BLaER1 treated with 17β-estradiol and CSF1 and Interleukin-3, amounts not matched to agents 10 nM and 100 nM (cell line): ENCODE data around the gene BAHCC1.

ENCODE experiments used
- H3K27ac ChIP-seq, 11 experiments: shearing (Covaris generic); formaldehyde crosslinking; 2 replicates each; pipeline ENCODE4 v1.8.1; 2022
- H3K27me3 ChIP-seq, 11 experiments: shearing (Covaris generic); formaldehyde crosslinking; 2 replicates each; pipeline ENCODE4 v1.8.1; 2022
- H3K36me3 ChIP-seq, 11 experiments: shearing (Covaris generic); formaldehyde crosslinking; 2 replicates each; pipeline ENCODE4 v1.8.1; 2022
- H3K4me1 ChIP-seq, 10 experiments: shearing (Covaris generic); formaldehyde crosslinking; 2 replicates each; pipeline ENCODE4 v1.8.1; 2022
- H3K4me2 ChIP-seq, 11 experiments: shearing (Covaris generic); formaldehyde crosslinking; 2 replicates each; pipeline ENCODE4 v1.8.1; 2022
- H3K4me3 ChIP-seq, 10 experiments: shearing (Covaris generic); formaldehyde crosslinking; 2 replicates each; pipeline ENCODE4 v1.8.1; 2022
- H3K9ac ChIP-seq, 11 experiments: shearing (Covaris generic); formaldehyde crosslinking; 2 replicates each; pipeline ENCODE4 v1.8.1; 2022
- H3K9me3 ChIP-seq, 11 experiments: shearing (Covaris generic); formaldehyde crosslinking; replicated peaks in 1 of 11; 2 replicates each; pipeline ENCODE4 v1.8.1; 2022
- H4K20me1 ChIP-seq, 11 experiments: shearing (Covaris generic); formaldehyde crosslinking; 2 replicates each; pipeline ENCODE4 v1.8.1; 2022
- Cebpa-rat ChIP-seq, 11 experiments: shearing (Covaris generic); IDR thresholded peaks; 2 replicates each; pipeline ENCODE4 v1.8.1; 2022

Gene BAHCC1

DNA sequence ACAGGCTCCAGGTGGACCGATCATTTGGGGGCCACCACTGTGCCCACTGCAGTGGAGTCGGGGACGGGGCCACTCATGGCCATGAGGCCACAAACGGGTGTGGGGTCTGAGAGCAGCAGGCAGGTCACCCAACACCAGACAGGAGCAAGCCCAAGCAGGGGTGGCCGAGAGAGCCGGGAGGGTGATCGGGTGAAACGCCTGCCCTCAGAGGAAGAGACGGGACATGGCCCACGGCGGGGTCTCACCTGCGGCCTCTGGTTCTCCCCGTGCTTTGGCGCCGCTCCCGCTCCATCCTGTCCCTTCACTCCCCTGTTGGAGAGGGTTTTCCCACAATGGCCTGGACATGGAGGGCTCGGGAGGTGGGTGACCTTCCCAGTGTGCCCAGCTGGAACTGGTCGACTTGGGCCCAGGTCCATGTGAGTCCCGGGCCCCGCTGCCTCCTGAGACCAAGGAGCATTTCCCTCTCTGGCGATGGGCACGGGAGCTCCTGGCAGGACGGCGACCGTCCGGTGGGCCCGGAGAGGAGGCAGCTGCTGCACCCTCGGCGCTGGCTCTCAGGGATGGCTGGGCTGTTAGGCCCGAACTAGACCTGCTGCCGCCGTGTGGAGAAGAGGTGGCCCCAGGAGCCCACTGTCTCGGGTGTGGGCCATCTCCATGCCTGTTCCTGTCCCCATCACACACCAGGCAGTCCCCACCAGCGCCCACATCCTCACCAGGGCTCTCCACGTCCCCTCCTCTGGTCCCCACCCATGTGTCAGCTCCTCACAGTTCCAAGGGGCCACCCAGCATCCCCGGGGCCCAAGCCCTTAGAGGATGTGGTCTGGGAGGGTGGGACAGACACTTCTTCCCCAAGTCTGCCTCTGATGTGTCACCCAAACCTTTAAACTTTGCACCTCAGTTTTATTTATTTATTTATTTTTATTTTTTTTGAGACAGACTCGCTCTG is 13.4 kb upstream of the BAHCC1 start:
- H3K36me3 ChIP-seq, result no peaks in the 10 kb centered on the region
- peak overlapping the region in 2 of 11 experiments; percentile 26 to 37; a peak in 2 of 22 replicates for H3K4me2 ChIP-seq
- no peak overlapping the region for H3K27ac ChIP-seq
- H3K9ac ChIP-seq, result no peak overlapping the region
- H3K4me1 ChIP-seq, result peaks cover 6 to 24% (median 12%) of the 10 kb centered on the region in 10 experiments; a peak in 17 of 20 replicates
- H3K27me3 ChIP-seq, result peaks cover 33 to 45% (median 40%) of the 10 kb centered on the region in 11 experiments
- TF ChIP-seq Cebpa-rat (IDR thresholded peaks at IDR 0.05), result no peak
- peaks cover 0 to 42% (median 14%) of the 10 kb centered on the region in 11 experiments; a peak in 12 of 22 replicates for H4K20me1 ChIP-seq
- H3K4me3 ChIP-seq, result no peak overlapping the region
- no peaks in the 10 kb centered on the region for H3K9me3 ChIP-seq

DNA sequence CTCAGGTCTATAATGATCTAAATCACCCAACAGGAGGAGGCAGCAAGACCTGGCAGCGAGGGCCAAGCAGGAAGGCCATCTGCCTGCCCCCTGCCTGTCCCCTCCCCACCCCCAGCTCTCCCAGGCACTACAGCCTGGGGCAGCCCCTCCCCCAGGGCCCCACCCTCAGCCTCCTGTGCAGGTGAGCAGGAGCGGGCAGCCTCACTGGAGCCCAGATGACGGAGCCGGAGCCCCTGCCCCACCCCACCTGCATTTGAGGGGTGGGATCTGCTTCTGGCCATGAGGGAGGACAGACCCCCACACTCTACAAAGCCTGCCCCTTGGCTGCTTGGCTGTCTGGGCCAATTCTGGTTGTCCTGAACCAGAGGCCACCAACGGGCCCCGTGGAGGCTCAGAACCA is 12.4 kb upstream of the BAHCC1 start:
- no peak for TF ChIP-seq Cebpa-rat (IDR thresholded peaks at IDR 0.05)
- Histone ChIP-seq H3K4me2 (no peak overlapping the region), H3K27me3 (peaks cover 42 to 55% (median 49%) of the 10 kb centered on the region in 11 experiments), H3K36me3 (no peaks in the 10 kb centered on the region), H3K4me1 (peaks cover 11 to 34% (median 18%) of the 10 kb centered on the region in 10 experiments; a peak in 19 of 20 replicates), H3K4me3 (no peak overlapping the region), H3K27ac (no peak overlapping the region), H4K20me1 (peaks cover 0 to 48% (median 19%) of the 10 kb centered on the region in 11 experiments; a peak in 17 of 22 replicates), H3K9me3 (no peaks in the 10 kb centered on the region), H3K9ac (no peak overlapping the region)

GRCh38 chr17:81383504-81384421 is 11.5 kb upstream of the BAHCC1 start:
- H3K36me3 ChIP-seq, result no peaks in the 10 kb centered on the region
- no peak overlapping the region for H3K4me3 ChIP-seq
- H3K9ac ChIP-seq, result no peak overlapping the region
- no peak for TF ChIP-seq Cebpa-rat (IDR thresholded peaks at IDR 0.05)
- H3K27me3 ChIP-seq, result peaks cover 52 to 64% (median 58%) of the 10 kb centered on the region in 11 experiments
- H3K27ac ChIP-seq, result no peak overlapping the region
- H3K9me3 ChIP-seq, result no peaks in the 10 kb centered on the region
- peaks cover 0 to 58% (median 28%) of the 10 kb centered on the region in 11 experiments; a peak in 19 of 22 replicates for H4K20me1 ChIP-seq
- peak overlapping the region in 1 of 11 experiments; percentile 23; a peak in 2 of 22 replicates for H3K4me2 ChIP-seq
- peaks cover 19 to 43% (median 27%) of the 10 kb centered on the region in 10 experiments; a peak in 19 of 20 replicates for H3K4me1 ChIP-seq

DNA sequence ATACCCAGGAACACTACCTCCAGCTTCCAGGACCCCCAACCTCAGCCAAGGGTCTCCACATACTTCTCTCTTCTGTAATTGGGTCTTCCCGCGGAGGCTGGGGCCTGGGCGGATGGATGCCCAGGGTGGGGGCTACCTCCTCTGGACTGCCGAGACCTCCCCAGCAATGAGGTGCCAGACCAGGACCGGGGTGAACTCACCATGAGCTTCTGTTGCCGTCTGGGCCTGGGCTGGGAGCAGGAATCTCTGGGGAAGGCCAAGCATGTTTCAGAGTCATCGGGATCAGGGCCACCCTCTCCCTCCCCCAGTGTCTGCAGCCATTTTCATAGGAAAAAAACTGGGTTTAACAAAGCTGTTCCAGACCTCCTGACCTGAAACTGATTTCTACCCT is 10.3 kb upstream of the BAHCC1 start:
- H3K4me2 ChIP-seq, result 0 out of 22 replicates have a peak overlapping the region, but pooled peaks of 1 of the 11 experiments have one; percentile 99
- TF ChIP-seq Cebpa-rat (IDR thresholded peaks at IDR 0.05), result no peak
- no peak overlapping the region for H3K9ac ChIP-seq
- no peaks in the 10 kb centered on the region for H3K9me3 ChIP-seq
- H3K4me3 ChIP-seq, result no peak overlapping the region
- peaks cover 63 to 75% (median 70%) of the 10 kb centered on the region in 11 experiments for H3K27me3 ChIP-seq
- no peaks in the 10 kb centered on the region for H3K36me3 ChIP-seq
- peaks cover 0 to 61% (median 40%) of the 10 kb centered on the region in 11 experiments; a peak in 20 of 22 replicates for H4K20me1 ChIP-seq
- peaks cover 27 to 48% (median 37%) of the 10 kb centered on the region in 10 experiments for H3K4me1 ChIP-seq
- no peak overlapping the region for H3K27ac ChIP-seq

DNA sequence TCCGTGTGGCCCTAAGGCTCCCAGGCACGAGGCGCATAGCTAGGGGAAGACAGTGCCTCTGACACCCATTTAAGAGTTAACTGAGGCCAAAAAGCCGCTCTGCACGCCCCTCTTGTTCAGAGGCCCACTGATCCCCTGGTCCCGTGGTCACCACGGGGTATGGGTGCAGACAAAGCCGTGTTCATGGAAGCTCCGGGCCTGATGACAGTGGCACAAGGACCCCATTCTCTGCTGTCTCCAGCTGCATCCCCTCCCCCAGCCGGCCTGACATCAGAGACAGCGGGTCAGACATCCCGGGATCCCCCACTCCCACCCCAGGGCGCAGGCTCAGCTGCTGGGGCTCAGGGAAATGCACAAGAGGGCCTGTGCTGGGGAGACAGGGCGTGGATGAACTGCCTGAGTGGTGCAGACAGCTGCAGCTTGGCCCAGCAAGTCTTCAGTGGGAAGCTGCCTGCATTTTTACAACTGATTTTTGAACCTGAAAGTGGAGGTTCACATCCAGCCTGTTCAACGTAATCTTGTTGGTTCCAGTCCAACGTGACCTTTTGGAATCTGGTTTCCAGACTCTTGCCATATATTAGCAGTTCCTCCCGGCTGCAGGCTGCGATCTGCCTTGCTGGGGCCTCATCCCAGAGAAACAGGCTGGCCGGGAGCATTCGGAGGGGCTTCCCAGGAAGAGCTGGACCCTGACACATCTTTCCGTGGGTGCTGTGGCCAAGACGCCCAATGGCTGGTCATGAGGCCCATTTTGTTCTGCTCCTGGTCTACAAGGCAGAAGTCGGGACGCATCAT is 9.7 kb upstream of the BAHCC1 start:
- Histone ChIP-seq H3K9me3 (no peaks in the 10 kb centered on the region), H3K27me3 (peaks cover 69 to 81% (median 76%) of the 10 kb centered on the region in 11 experiments), H4K20me1 (peaks cover 0 to 67% (median 46%) of the 10 kb centered on the region in 11 experiments; a peak in 20 of 22 replicates), H3K4me3 (no peak overlapping the region), H3K9ac (no peak overlapping the region), H3K27ac (no peak overlapping the region), H3K4me2 (peak overlapping the region in 8 of 11 experiments; percentile 97 to 100 (median 99); a peak in 8 of 22 replicates), H3K4me1 (peaks cover 27 to 54% (median 40%) of the 10 kb centered on the region in 10 experiments), H3K36me3 (no peaks in the 10 kb centered on the region)
- no peak for TF ChIP-seq Cebpa-rat (IDR thresholded peaks at IDR 0.05)

GRCh38 chr17:81386141-81386645 is 9.1 kb upstream of the BAHCC1 start:
- Histone ChIP-seq H3K4me3 (peak overlapping the region; percentile 66 to 83 (median 73)), H3K4me2 (peak overlapping the region; percentile 94 to 100 (median 99)), H3K4me1 (peaks cover 27 to 58% (median 43%) of the 10 kb centered on the region in 10 experiments), H3K27me3 (peaks cover 71 to 88% (median 82%) of the 10 kb centered on the region in 11 experiments), H3K9ac (peak overlapping the region; percentile 41 to 86 (median 81); a peak in 20 of 22 replicates), H3K36me3 (no peaks in the 10 kb centered on the region), H4K20me1 (peaks cover 0 to 69% (median 52%) of the 10 kb centered on the region in 11 experiments; a peak in 20 of 22 replicates), H3K9me3 (no peaks in the 10 kb centered on the region), H3K27ac (peak overlapping the region in 5 of 11 experiments; percentile 68 to 79 (median 72); a peak in 4 of 22 replicates)
- TF ChIP-seq Cebpa-rat (IDR thresholded peaks at IDR 0.05), result no peak

DNA sequence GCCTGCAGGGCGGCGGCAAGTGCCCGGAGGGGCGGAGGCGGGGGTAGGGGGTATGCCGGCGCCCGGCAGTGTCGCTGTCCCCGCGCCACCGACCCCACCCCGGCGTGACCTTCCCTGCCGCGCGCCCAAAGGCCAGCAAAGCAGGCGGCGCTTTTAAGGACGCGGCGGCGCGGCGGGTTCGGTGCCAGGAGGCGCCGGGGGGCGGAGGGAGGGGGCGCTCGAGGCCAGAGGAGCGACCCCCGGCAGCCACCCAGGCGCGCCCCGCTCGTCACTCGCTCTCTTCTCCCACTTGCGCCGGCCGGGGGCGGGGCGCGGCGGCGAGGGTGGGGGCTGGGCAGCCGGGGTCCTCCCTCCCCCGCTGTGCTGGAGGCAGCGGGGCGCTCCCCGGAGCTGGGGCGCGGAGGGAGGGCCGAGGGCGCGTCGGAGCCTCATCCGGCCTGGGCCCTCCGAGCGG is 8.6 kb upstream of the BAHCC1 start:
- H3K4me2 ChIP-seq, result peak overlapping the region; percentile 94 to 100 (median 99)
- TF ChIP-seq Cebpa-rat (IDR thresholded peaks at IDR 0.05), result no peak
- no peaks in the 10 kb centered on the region for H3K9me3 ChIP-seq
- peak overlapping the region; percentile 69 to 86 (median 81) for H3K9ac ChIP-seq
- peak overlapping the region; percentile 66 to 83 (median 73) for H3K4me3 ChIP-seq
- peaks cover 29 to 63% (median 47%) of the 10 kb centered on the region in 10 experiments for H3K4me1 ChIP-seq
- peak overlapping the region; percentile 48 to 79 (median 68); a peak in 21 of 22 replicates for H3K27ac ChIP-seq
- peaks cover 0 to 74% (median 57%) of the 10 kb centered on the region in 11 experiments; a peak in 20 of 22 replicates for H4K20me1 ChIP-seq
- peaks cover 71 to 89% (median 86%) of the 10 kb centered on the region in 11 experiments for H3K27me3 ChIP-seq
- H3K36me3 ChIP-seq, result no peaks in the 10 kb centered on the region
